H9 (cell line): Measurements from ENCODE around the gene RND3. TPM values are rescaled to one million over a fixed set of nuclear protein-coding genes. Genes with fewer than 3 reads are reported as not detected.

ENCODE experiments used
- DNase-seq: peaks from one replicate; pipeline ENCODE4 v3.0.0-alpha.2; 2017
- H2AFZ ChIP-seq: one replicate; pipeline ENCODE4 v1.6.1; 2013; ENCODE audit warnings: mild to moderate bottlenecking, low read length, control low read depth, moderate library complexity
- H2AK5ac ChIP-seq: 2 replicates; pipeline ENCODE4 v1.6.1; 2013; ENCODE audit warnings: low read length, control low read depth, mixed read lengths; ENCODE audit not compliant: insufficient read length
- H2BK120ac ChIP-seq: one replicate; pipeline ENCODE4 v1.6.1; 2013; ENCODE audit warnings: low read depth, mild to moderate bottlenecking, low read length, control low read depth, inconsistent platforms; ENCODE audit not compliant: poor library complexity, severe bottlenecking
- H2BK12ac ChIP-seq: 2 replicates; pipeline ENCODE4 v1.6.1; 2013; ENCODE audit warnings: low read length, control low read depth, mixed read lengths, low read depth; ENCODE audit not compliant: insufficient read length
- H2BK15ac ChIP-seq: 2 replicates; pipeline ENCODE4 v1.6.1; 2013; ENCODE audit warnings: low read depth, low read length, control low read depth
- H2BK20ac ChIP-seq: one replicate; pipeline ENCODE4 v1.6.1; 2013; ENCODE audit warnings: low read depth, mild to moderate bottlenecking, low read length, control low read depth, inconsistent platforms; ENCODE audit not compliant: poor library complexity, severe bottlenecking
- H2BK5ac ChIP-seq: 2 replicates; pipeline ENCODE4 v1.6.1; 2013; ENCODE audit warnings: low read length, control low read depth, mixed read lengths; ENCODE audit not compliant: insufficient read length
- H3K14ac ChIP-seq: 2 replicates; pipeline ENCODE4 v1.6.1; 2013; ENCODE audit warnings: low read length, control low read depth; ENCODE audit not compliant: insufficient read depth
- H3K18ac ChIP-seq: 2 replicates; pipeline ENCODE4 v1.6.1; 2013; ENCODE audit warnings: low read depth, mild to moderate bottlenecking, mixed read lengths, low read length, control low read depth; ENCODE audit not compliant: insufficient read length
- H3K23ac ChIP-seq: 2 replicates; pipeline ENCODE4 v1.6.1; 2013; ENCODE audit warnings: low read length, control low read depth, mixed read lengths, low read depth; ENCODE audit not compliant: insufficient read length
- H3K23me2 ChIP-seq: 2 replicates; pipeline ENCODE4 v1.6.1; 2013; ENCODE audit warnings: low read depth, mild to moderate bottlenecking, mixed read lengths, low read length, control low read depth; ENCODE audit not compliant: insufficient read length, poor library complexity, severe bottlenecking
- H3K27ac ChIP-seq: 2 replicates; pipeline ENCODE4 v1.5.1; 2013; ENCODE audit warnings: low read length, control low read depth, mixed read lengths, low read depth; ENCODE audit not compliant: insufficient read length
- H3K27me3 ChIP-seq: 2 replicates; pipeline ENCODE4 v1.6.1; 2013; ENCODE audit warnings: low read length, control low read depth, inconsistent platforms; ENCODE audit not compliant: insufficient read depth
- H3K4ac ChIP-seq: 2 replicates; pipeline ENCODE4 v1.6.1; 2013; ENCODE audit warnings: low read depth, mild to moderate bottlenecking, control low read depth, inconsistent platforms, low read length, moderate library complexity
- H3K4me1 ChIP-seq: 2 replicates; pipeline ENCODE4 v1.6.1; 2013; ENCODE audit warnings: low read length, control low read depth, inconsistent platforms; ENCODE audit not compliant: insufficient read depth
- H3K4me2 ChIP-seq: 2 replicates; pipeline ENCODE4 v1.6.1; 2013; ENCODE audit warnings: low read length, control low read depth, mixed read lengths; ENCODE audit not compliant: insufficient read length, insufficient read depth
- H3K56ac ChIP-seq: 2 replicates; pipeline ENCODE4 v1.6.1; 2013; ENCODE audit warnings: low read depth, mild to moderate bottlenecking, mixed read lengths, low read length, control low read depth; ENCODE audit not compliant: insufficient read length
- H3K79me1 ChIP-seq: 2 replicates; pipeline ENCODE4 v1.6.1; 2013; ENCODE audit warnings: low read depth, mild to moderate bottlenecking, moderate library complexity, low read length, control low read depth, inconsistent platforms; ENCODE audit not compliant: insufficient read depth, poor library complexity, severe bottlenecking
- H3K79me2 ChIP-seq: 2 replicates; pipeline ENCODE4 v1.6.1; 2013; ENCODE audit warnings: low read length, control low read depth, inconsistent platforms; ENCODE audit not compliant: insufficient read depth
- H3K9ac ChIP-seq: 2 replicates; pipeline ENCODE4 v1.6.1; 2013; ENCODE audit warnings: low read length, control low read depth, mixed read lengths; ENCODE audit not compliant: insufficient read length; ENCODE audit errors: extremely low read depth
- H3K9me3 ChIP-seq: one replicate; pipeline ENCODE4 v1.6.1; 2013; ENCODE audit warnings: low read depth, low read length, inconsistent platforms; ENCODE audit not compliant: control insufficient read depth
- H3T11ph ChIP-seq: one replicate; pipeline ENCODE4 v1.6.1; 2013; ENCODE audit warnings: mild to moderate bottlenecking, low read length, control low read depth, inconsistent platforms
- H4K20me1 ChIP-seq: one replicate; pipeline ENCODE4 v1.6.1; 2013; ENCODE audit not compliant: control insufficient read depth, insufficient read length, insufficient read depth
- H4K5ac ChIP-seq: 2 replicates; pipeline ENCODE4 v1.6.1; 2013; ENCODE audit warnings: low read depth, mild to moderate bottlenecking, mixed read lengths, low read length, control low read depth; ENCODE audit not compliant: insufficient read length
- H4K8ac ChIP-seq: replicated peaks from 2 replicates; pipeline ENCODE4 v1.6.1; 2013; ENCODE audit warnings: low read length, control low read depth, mixed read lengths, low read depth; ENCODE audit not compliant: insufficient read length
- H4K91ac ChIP-seq: 2 replicates; pipeline ENCODE4 v1.6.1; 2013; ENCODE audit warnings: low read depth, mild to moderate bottlenecking, moderate library complexity, mixed read lengths, low read length, control low read depth; ENCODE audit not compliant: insufficient read length
- H3K27ac Mint-ChIP-seq, 3 experiments: 2 replicates in 2 of 3; 3 replicates in 1 of 3; pipeline ENCODE4 v1.8.0; 2020 to 2021; ENCODE audit warnings: mixed read lengths in 3 of 3, mild to moderate bottlenecking in 1 of 3, moderate library complexity in 1 of 3
- H3K27me3 Mint-ChIP-seq: 2 replicates; pipeline ENCODE4 v1.8.0; 2021; ENCODE audit warnings: low read depth, mild to moderate bottlenecking, moderate library complexity, mixed read lengths
- H3K36me3 Mint-ChIP-seq, 3 experiments: 2 replicates in 2 of 3; 3 replicates in 1 of 3; pipeline ENCODE4 v1.8.0; 2020 to 2021; ENCODE audit warnings: low read depth in 3 of 3, mixed read lengths in 3 of 3; ENCODE audit not compliant: insufficient read depth in 1 of 3
- H3K4me1 Mint-ChIP-seq, 2 experiments: 2 replicates each; pipeline ENCODE4 v1.8.0; 2020; ENCODE audit warnings: mixed read lengths in 2 of 2
- H3K4me3 Mint-ChIP-seq, 2 experiments: 2 replicates in 1 of 2; 3 replicates in 1 of 2; pipeline ENCODE4 v1.8.0; 2020 to 2021; ENCODE audit warnings: mild to moderate bottlenecking in 2 of 2, mixed read lengths in 2 of 2, moderate library complexity in 1 of 2
- H3K9me3 Mint-ChIP-seq, 2 experiments: 2 replicates in 1 of 2; 3 replicates in 1 of 2; pipeline ENCODE4 v1.8.0; 2020; ENCODE audit warnings: mild to moderate bottlenecking in 2 of 2, mixed read lengths in 2 of 2, moderate library complexity in 1 of 2
- WGBS: extraction: QIAGEN DNeasy Blood & Tissue Kit; methylation state at CpG from one replicate; pipeline ENCODE4 v1.1.7; 2013; ENCODE audit warnings: missing lambda C conversion rate, low lambda C conversion rate, mixed read lengths; ENCODE audit not compliant: insufficient read length; ENCODE audit errors: extremely low coverage; 5-methylcytosine and 5-hydroxymethylcytosine counted together
- total RNA-seq: library from RNA; stranded (reverse); gene quantifications from 2 replicates; pipeline ENCODE4 v1.2.1, GENCODE V29; 2021
- TF ChIP-seq, protein P1 (sequence below): fragments of 200-600 bp; sonication (generic); conservative IDR thresholded peaks from 3 replicates; pipeline ENCODE4 v1.8.0; 2021; ENCODE audit warnings: antibody characterized with exemption, mild to moderate bottlenecking

The RND3 gene
- total RNA-seq, 1 experiment from 2014 or later: 62.6 TPM

DNA sequence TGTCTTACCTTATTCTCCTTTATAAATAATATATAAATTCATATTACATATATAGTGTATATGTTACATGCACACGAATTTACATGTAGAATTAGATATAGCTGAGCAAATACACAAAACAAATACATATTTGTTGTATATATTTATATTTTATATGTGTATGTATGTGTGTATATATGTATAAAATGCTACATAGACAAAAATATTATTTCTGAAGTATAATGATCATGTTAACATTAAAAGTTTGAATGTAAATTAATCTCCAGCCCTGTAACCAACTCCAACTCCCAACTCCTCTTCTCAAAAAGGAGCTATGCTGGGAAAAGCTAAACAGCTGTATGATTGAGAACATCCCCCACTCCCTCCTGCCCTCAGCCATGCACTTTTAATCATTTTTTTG lies 42.7 kb upstream of the RND3 start:
- H3K27me3 Mint-ChIP-seq: no peaks in the 10 kb centered on the region
- Histone ChIP-seq H3K4me1 (peaks cover 9% of the 10 kb centered on the region), H3K9ac (no peak overlapping the region), H3K4me2 (no peak overlapping the region), H2AFZ (no peak overlapping the region), H2BK120ac (no peak overlapping the region), H3K23me2 (no peaks in the 10 kb centered on the region), H2BK15ac (no peak overlapping the region), H2BK20ac (no peak overlapping the region), H4K20me1 (no peaks in the 10 kb centered on the region), H4K91ac (no peak overlapping the region), H3K27ac (no peak overlapping the region), H3K56ac (no peak overlapping the region), H2BK5ac (no peak overlapping the region), H2AK5ac (no peak overlapping the region), H3K14ac (no peak overlapping the region), H4K5ac (no peak overlapping the region), H4K8ac (no peak overlapping the region), H3K27me3 (no peaks in the 10 kb centered on the region), H3K4ac (no peak overlapping the region), H2BK12ac (no peak overlapping the region), H3T11ph (no peak overlapping the region), H3K23ac (no peak overlapping the region), H3K79me2 (no peaks in the 10 kb centered on the region), H3K9me3 (no peaks in the 10 kb centered on the region), H3K18ac (no peak overlapping the region), H3K79me1 (no peaks in the 10 kb centered on the region)
- peaks cover under 1 to 5% (median 2%) of the 10 kb centered on the region in 3 experiments; a peak in 3 of 7 replicates for H3K36me3 Mint-ChIP-seq
- TF ChIP-seq, protein P1, sequence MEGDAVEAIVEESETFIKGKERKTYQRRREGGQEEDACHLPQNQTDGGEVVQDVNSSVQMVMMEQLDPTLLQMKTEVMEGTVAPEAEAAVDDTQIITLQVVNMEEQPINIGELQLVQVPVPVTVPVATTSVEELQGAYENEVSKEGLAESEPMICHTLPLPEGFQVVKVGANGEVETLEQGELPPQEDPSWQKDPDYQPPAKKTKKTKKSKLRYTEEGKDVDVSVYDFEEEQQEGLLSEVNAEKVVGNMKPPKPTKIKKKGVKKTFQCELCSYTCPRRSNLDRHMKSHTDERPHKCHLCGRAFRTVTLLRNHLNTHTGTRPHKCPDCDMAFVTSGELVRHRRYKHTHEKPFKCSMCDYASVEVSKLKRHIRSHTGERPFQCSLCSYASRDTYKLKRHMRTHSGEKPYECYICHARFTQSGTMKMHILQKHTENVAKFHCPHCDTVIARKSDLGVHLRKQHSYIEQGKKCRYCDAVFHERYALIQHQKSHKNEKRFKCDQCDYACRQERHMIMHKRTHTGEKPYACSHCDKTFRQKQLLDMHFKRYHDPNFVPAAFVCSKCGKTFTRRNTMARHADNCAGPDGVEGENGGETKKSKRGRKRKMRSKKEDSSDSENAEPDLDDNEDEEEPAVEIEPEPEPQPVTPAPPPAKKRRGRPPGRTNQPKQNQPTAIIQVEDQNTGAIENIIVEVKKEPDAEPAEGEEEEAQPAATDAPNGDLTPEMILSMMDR: no peak
- peaks cover 18 to 23% of the 10 kb centered on the region in 2 experiments for H3K4me1 Mint-ChIP-seq
- no peak for DNase-seq
- H3K27ac Mint-ChIP-seq: no peak overlapping the region; a peak in 1 of 7 replicates
- WGBS: no CpG with 5 or more reads among the region's 1 CpG
- H3K4me3 Mint-ChIP-seq: no peak overlapping the region
- H3K9me3 Mint-ChIP-seq: peaks cover 0 to under 1% of the 10 kb centered on the region in 2 experiments; a peak in 4 of 5 replicates
